ENCODE results near the gene SNAI3. TPM values are rescaled to one million over a fixed set of nuclear protein-coding genes. Genes with fewer than 3 reads are reported as not detected.

SNAI3 gene
- total RNA-seq, 1 donor, result 6.7 TPM

DNA sequence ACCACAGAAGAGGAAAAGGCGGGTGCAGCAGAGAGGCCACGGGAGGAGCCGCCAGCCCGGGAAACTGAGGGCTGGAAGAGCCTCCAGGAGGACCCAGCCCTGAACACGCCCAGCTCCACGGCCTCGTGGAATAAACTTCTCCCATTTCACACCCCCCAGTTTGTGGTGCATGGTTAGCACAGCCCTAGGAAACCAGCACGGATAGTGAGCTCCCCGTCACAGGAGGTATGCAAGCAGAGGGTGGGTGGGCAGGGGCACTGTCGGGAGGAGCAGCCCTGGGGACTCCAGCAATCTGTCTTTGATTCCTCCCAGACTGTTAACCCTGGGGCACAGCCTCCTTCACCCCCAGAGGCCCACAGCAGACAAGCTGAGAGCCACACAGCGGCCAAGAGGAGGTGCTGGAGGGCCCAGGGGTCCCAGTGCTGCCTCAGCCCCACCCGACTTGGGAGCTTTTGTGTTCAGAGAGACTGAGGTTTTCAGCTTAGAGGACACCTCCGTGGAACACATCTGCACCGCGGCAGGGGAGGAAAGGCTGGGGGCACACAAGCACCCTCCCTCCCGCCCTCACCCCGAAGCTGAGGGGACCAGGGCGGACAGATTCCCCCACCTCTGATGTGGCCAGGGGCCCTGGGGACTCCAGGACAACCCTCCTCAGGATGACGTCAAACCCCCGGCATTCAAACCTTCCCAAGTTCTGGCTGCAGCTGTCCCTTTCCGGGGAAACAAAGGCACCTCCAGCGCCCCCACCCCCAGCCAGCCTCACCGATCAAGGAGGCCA is 49.6 kb downstream of the SNAI3 start:
- DNase-seq (ENCODE audit: low read depth in 2 of 3, low spot score in 2 of 3), result no peak

DNA sequence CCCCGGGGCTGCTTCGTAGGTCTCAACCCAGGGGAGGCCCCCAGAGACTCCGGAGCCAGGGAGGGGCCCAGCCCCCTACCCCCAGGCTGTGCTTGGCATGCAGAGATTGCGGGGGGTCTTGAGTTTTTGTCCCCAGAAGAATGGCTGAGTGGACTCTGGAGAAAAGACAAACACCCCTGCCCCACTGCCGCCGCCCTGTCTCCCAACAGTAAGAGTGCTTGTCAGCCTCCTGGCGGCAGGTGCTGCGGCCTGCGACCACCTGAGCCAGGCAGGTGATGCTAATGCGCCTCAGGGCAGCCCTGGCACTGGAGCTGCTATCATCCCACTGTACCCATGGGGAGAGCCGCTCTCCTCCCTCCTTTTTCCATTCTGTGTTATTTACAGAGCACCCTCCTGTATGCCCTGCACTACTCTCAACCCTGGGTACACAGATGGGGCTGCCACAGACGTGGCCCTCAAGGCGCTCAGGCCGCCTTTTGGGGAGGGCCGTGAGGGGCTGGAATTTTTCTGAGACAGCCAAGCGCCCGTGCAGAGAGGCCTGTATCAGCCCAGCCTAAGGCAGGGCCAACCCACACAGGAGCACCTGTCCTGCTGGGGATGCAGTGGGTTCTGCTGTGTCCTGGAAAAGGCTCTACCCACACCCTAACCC is 50.5 kb downstream of the SNAI3 start:
- no peak for DNase-seq (ENCODE audit: low read depth in 2 of 3, low spot score in 2 of 3)

DNA sequence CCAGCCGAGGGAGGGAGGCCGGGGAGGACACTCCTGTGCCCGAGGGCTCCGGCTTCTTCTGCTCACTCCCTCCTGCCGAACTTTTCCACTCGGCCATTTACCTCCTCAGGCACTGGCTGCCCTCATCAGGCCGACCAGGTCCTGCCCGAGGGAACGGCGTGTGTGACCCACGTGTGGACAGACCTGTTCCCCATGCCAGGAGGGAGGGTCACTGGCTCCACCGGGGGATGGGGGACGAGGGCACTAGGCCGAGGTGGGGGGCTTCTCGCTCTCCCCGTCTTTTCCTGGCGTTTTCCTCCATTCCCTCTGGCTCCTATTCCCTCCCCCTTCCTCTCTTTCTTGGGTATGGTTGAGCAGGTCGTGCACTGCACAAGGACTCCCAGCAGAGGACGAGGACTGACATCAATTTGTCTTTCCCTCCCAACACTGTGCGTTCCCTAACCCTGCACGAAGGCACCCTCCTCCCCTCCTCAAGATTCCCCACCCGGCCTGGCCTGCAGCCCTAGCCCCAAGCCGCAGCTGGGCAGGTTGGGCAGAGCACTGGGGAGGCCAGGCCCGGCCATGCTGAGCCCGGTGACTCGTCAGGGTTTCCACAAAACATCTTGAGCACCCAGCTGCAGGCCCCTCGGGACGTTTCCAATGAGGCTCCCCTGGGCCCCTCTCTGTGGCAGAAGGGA is 51.2 kb downstream of the SNAI3 start:
- no peak for DNase-seq (ENCODE audit: low read depth in 2 of 3, low spot score in 2 of 3)

DNA sequence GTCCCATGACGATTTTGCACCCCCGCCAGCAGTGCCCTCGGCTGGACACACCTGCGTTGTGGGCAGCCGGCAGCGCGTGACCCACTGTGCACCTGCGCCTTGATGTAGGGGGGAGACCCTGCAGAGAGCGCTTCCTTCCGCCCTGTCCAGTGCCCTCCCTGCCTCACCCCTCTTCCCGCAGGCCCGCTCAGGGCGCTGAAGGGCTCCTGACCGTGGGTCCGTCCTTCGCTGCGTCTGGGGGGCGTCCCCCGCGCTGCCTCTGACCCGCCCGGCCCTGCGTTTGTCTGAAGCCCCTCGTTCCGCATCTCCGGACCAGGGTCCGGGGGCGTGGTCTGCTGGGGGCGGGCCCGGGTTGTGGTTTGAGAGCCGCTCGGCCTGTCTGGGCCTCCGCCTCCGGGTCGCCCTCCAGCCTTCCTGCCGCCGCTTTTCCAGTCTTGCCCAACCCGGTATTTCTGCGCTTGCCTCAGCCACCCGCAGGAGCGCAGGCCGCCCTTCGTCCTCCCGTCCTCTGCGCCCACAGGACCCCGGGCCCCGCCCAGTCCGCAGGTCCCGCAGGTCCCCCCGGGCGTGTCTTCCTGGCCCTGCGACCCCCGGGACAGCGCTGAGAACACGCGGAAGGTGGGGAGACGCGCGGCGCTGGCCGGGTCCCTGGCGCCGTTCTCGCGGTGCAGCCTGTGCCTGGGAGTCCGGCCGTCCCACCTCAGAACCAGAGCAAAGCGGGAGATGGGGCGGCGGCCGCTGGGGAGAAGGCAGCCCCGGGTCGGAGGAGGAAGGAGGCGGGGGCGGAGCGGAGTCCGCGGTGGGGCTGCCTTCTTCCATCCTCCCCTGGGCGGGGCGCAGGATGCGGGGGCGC is 51.9 kb downstream of the SNAI3 start:
- peak in 2 of 3 donors; percentile 28 to 46 for DNase-seq (ENCODE audit: low read depth in 2 of 3, low spot score in 2 of 3)

DNA sequence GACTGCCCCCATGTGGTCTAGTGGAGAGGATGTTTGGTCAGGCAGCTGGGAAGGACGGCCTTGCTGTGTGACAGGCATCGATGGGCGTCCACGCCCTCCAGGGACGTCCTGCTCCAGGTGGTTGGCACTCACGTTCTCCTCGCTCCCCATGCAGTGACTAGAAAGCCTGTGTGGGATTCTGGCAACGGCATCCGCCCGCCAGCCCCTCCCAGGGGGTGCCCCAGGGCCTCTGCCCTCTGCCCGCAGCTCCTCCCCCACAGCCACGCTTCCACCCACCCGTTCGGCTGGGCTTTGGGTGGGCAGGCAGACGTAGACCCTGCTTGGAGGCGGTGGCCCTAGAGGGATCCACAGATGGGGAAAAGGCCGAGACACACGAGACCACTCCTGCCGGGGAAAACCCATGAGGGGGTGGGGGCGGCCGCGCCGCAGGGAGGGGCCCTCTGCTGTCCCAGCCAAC is 52.6 kb downstream of the SNAI3 start:
- peak in 2 of 3 donors; percentile 20 to 35 for DNase-seq (ENCODE audit: low read depth in 2 of 3, low spot score in 2 of 3)

DNA sequence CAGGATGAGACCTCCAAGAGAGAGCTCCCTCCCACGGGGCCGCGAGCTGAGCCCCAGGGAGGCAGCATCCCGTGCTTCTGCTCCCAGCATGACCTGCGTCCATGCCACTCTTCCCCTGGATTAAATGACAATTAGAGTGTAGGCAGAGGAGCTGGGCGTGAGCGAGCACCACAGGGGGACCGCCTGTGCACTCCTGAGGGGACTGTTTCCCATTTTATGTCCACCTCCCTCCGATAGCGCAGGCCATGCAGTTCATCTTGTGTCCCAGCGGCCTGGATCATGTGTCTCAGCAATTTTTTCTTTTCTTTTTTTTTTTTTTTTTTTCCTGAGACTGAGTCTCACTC is 53.7 kb downstream of the SNAI3 start:
- no peak for DNase-seq (ENCODE audit: low read depth in 2 of 3, low spot score in 2 of 3)

DNA sequence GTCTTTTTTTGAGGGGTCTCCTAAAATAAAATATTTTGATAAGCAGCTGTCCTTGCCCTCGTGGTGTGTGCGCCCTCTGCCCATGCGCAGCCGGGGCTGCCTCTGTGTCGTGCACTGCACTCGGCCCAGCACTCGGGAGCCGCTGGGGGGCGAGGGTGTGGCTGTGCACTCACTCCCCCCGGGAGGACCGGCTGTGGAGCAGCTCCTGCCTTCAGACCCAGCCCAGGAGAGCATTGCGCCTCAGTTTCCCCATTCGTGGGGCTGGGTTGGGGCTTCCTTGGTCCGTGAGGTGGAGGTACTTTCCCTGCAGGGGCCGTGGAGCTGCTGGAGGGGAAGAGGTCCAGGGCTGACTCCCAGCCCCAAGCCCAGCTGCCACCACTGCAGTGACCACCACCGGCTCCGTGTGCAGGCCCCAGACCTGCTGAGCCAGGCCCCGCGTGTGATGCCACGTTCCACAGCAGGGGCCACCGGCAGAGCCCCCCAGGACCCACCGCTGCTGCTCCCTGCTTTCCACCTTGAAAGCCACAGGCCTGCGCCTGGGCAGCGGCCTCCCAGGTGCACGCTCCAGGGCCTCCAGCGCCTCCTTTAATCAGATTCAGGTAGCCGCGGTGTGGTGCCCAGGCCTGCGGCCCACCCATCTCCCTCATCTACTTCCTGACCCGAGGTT is 54.3 kb downstream of the SNAI3 start:
- DNase-seq (ENCODE audit: low read depth in 2 of 3, low spot score in 2 of 3), result no peak

DNA sequence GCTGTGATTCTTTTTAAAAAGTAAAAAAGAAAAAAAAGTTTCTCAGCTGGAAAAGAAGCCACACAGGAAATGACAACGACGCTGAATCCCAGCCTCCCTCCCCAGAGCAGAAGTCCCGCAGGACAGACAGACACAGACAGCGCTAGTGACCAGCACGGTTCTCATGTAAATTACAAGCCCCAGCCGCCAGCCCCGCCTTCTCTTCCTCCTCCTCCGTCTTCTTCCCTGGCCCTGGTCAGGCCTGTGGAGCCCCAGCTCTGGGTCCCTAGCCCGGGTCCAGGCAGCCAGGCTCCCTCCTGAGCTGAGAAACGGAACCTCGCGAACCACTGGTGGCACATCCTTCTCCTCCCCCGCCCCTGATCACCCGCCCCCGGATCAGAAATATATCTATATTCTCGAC is 54.9 kb downstream of the SNAI3 start:
- DNase-seq (ENCODE audit: low read depth in 2 of 3, low spot score in 2 of 3), result no peak

DNA sequence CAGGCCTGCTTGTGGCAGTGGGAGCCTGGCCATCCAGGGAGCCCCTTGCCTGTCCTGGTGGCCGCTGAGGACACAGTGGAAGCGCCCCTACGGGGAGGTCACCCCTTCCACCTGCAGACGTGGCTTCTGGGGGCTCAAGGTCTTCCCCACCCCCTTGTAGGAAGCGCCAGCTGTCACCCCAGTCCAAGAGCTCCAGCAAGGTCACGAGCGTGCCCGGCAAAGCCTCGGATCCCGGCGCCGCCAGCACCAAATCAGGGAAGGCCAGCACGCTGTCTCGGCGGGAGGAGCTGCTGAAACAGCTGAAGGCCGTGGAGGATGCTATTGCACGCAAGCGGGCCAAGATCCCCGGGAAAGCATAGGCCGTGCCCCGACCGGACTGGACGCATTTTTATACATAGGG is 55.4 kb downstream of the SNAI3 start:
- DNase-seq (ENCODE audit: low read depth in 2 of 3, low spot score in 2 of 3), result no peak

DNA sequence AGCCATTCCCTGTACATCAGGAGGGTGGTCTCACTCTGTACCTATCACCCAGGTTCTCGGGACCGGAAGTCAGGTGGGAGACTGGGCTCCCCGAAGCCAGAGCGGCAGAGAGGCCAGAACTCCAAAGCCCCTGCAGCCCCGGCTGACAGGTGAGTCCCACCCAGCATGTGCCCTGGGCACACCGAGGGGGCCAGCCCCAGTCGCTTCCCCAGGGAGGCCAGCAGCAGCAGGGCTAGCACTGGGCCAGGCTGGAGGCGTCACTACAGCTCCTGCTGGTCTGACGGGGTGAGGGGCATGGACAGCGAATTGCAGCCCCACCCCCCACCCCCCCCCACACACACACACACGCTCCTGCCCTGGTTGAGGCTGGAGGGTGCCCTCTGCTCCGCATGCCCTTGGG is 55.9 kb downstream of the SNAI3 start:
- no peak for DNase-seq (ENCODE audit: low read depth in 2 of 3, low spot score in 2 of 3)

DNA sequence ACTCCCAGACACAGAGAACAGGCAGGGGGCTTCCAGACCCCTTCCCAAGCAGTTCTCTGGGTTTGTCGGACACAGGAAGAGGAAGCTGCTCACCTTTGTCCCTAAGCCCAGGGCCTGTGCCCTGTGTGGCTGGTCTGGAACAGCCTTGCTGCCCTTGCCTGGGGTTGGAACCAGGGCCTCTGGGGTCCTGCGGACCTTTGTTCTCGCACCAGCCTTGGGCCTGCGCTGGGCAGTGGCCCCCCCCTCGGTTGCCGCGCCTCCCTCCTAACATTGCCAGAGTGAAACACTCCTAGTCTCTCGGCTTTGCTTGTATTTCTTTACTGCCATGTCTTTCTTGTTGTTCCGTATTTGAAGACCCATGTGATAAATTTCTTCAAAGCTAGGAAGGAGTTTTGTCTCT is 56.5 kb downstream of the SNAI3 start:
- no peak for DNase-seq (ENCODE audit: low read depth in 2 of 3, low spot score in 2 of 3)

DNA sequence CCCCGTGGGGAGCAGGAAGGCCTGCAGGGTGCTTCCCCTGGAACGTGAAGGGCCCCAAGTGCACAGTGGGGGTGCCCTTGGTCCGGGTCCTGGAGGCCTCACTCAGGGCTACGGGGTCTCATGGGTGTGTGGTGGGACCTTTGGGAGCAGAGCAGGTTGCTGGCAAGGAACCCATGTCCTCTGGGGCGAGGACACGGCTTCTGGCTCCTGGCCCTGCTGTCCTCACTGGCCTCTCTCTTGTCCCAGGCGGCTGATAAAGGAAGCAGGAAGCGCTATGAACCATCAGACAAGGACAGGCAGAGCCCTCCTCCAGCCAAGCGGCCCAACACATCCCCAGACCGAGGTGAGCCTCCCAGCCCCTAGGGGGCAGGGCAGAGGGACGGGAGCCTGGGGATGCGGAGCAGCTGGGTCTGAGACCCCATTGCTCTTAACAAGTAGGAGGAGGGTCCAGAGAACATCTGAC is 57.8 kb downstream of the SNAI3 start:
- peak in 1 of 3 donors; percentile 38 for DNase-seq (ENCODE audit: low read depth in 2 of 3, low spot score in 2 of 3)

Other genes starting within 250 kb of the SNAI3 start
- gene ZFPM1, start 233.2 kb downstream of the SNAI3 start, total RNA-seq, result 15.1 TPM
- 13.5 TPM for gene ZC3H18, start 116.1 kb downstream of the SNAI3 start, total RNA-seq
- under 0.01 TPM for gene IL17C, start 47.9 kb downstream of the SNAI3 start, total RNA-seq
- 325 TPM for gene CYBA, start 35.5 kb downstream of the SNAI3 start, total RNA-seq
- 38.2 TPM for gene MVD, start 23.4 kb downstream of the SNAI3 start, total RNA-seq
- gene RNF166, start 19.9 kb upstream of the SNAI3 start, total RNA-seq, result 42.5 TPM
- gene CTU2, start 20.0 kb upstream of the SNAI3 start, total RNA-seq, result 7.5 TPM
- gene PIEZO1, start 98.7 kb upstream of the SNAI3 start, total RNA-seq, result 394 TPM
- 69.7 TPM for gene CDT1, start 117.3 kb upstream of the SNAI3 start, total RNA-seq
- gene APRT, start 125.4 kb upstream of the SNAI3 start, total RNA-seq, result 95.9 TPM
- gene GALNS, start 170.4 kb upstream of the SNAI3 start, total RNA-seq, result 20.5 TPM
- 42.3 TPM for gene TRAPPC2L, start 170.6 kb upstream of the SNAI3 start, total RNA-seq
- gene PABPN1L, start 180.2 kb upstream of the SNAI3 start, total RNA-seq, result 0.54 TPM

All from hematopoietic multipotent progenitor cell (in vitro differentiated cells).